PC-9 (cell line): ENCODE data around the gene SMAP2. TPM values are rescaled to one million over a fixed set of nuclear protein-coding genes. Genes with fewer than 3 reads are reported as not detected.

Experiments used
- BruUV-seq: library from RNA; stranded (reverse); fragments of 400-500 nt; replicated peaks from 2 replicates; lab custom pipeline; 2021; lab: Mats Ljungman, UMichigan
- CTCF ChIA-PET: fragments of 300-600 bp; sonication (Branson Sonifier 250); formaldehyde crosslinking; loops from one replicate; lab custom pipeline; 2022; ENCODE audit warnings: antibody characterized with exemption; lab: Charles Lee
- POLR2A ChIA-PET: fragments of 300-600 bp; sonication (Branson Sonifier 250); formaldehyde crosslinking; loops from one replicate; lab custom pipeline; 2022; ENCODE audit warnings: antibody characterized with exemption; ENCODE audit not compliant: unreplicated experiment; lab: Charles Lee
- DNase-seq, 2 experiments: peaks; one replicate each; pipeline versions ENCODE4 v3.0.0 to v3.0.0-alpha.2; 2015 to 2022; ENCODE audit warnings: mixed read lengths in 1 of 2
- H2AFZ ChIP-seq: fragments of 200-600 bp; sonication (generic); 2 replicates; pipeline ENCODE4 v1.8.1; 2017; ENCODE audit warnings: antibody characterized with exemption
- H3F3A ChIP-seq: fragments of 200-600 bp; sonication (generic); 2 replicates; pipeline ENCODE4 v1.8.1; 2017; ENCODE audit warnings: antibody characterized with exemption, mild to moderate bottlenecking, low read depth; ENCODE audit not compliant: insufficient read depth
- H3K27ac ChIP-seq: fragments of 200-600 bp; sonication (generic); 2 replicates; pipeline ENCODE4 v1.6.1; 2016; ENCODE audit warnings: mixed run types
- H3K27me3 ChIP-seq: fragments of 200-600 bp; sonication (generic); 2 replicates; pipeline ENCODE4 v1.6.1; 2016; ENCODE audit warnings: low read depth, mixed run types; ENCODE audit not compliant: insufficient read depth
- H3K36me3 ChIP-seq: fragments of 200-600 bp; sonication (generic); 2 replicates; pipeline ENCODE4 v1.6.1; 2016; ENCODE audit warnings: low read depth, mixed run types
- H3K4me1 ChIP-seq: fragments of 200-600 bp; sonication (generic); replicated peaks from 2 replicates; pipeline ENCODE4 v1.6.1; 2016; ENCODE audit warnings: mixed run types; ENCODE audit not compliant: insufficient read depth
- H3K4me2 ChIP-seq: fragments of 200-600 bp; sonication (generic); 2 replicates; pipeline ENCODE4 v1.6.1; 2017; ENCODE audit warnings: mixed run types
- H3K4me3 ChIP-seq: fragments of 200-600 bp; sonication (generic); 2 replicates; pipeline ENCODE4 v1.6.1; 2016; ENCODE audit warnings: mixed run types
- H3K79me2 ChIP-seq: fragments of 200-600 bp; sonication (generic); 2 replicates; pipeline ENCODE4 v1.6.1; 2017; ENCODE audit warnings: low read depth, mixed run types
- H3K9me2 ChIP-seq: fragments of 200-600 bp; sonication (generic); 2 replicates; pipeline ENCODE4 v1.8.1; 2017; ENCODE audit warnings: mild to moderate bottlenecking; ENCODE audit not compliant: insufficient read depth
- H3K9me3 ChIP-seq: fragments of 200-600 bp; sonication (generic); 2 replicates; pipeline ENCODE4 v1.8.1; 2016; ENCODE audit warnings: low read depth; ENCODE audit not compliant: insufficient read depth
- H4K20me1 ChIP-seq: fragments of 200-600 bp; sonication (generic); 2 replicates; pipeline ENCODE4 v1.8.1; 2017; ENCODE audit not compliant: insufficient read depth
- CTCF ChIP-seq: fragments of 200-600 bp; sonication (generic); conservative IDR thresholded peaks from 2 replicates; pipeline ENCODE4 v1.6.1; 2017; ENCODE audit warnings: mixed run types, antibody characterized with exemption, mild to moderate bottlenecking, moderate library complexity
- EZH2 ChIP-seq: fragments of 200-600 bp; sonication (generic); IDR thresholded peaks from 2 replicates; pipeline ENCODE4 v1.8.0; 2017; ENCODE audit warnings: antibody characterized with exemption, low read depth
- intact Hi-C: fragments of 100-400 bp; cut with micrococcal nuclease; formaldehyde crosslinking; loops from one replicate; pipeline ENCODE4 v1.10.0; 2022; ENCODE audit not compliant: unreplicated experiment
- total RNA-seq: library from RNA; stranded (reverse); gene quantifications from 2 replicates; pipeline ENCODE4 v1.2.3, GENCODE V29; 2021

Gene SMAP2
- total RNA-seq, 1 experiment from 2014 or later, result 19.7 TPM

DNA sequence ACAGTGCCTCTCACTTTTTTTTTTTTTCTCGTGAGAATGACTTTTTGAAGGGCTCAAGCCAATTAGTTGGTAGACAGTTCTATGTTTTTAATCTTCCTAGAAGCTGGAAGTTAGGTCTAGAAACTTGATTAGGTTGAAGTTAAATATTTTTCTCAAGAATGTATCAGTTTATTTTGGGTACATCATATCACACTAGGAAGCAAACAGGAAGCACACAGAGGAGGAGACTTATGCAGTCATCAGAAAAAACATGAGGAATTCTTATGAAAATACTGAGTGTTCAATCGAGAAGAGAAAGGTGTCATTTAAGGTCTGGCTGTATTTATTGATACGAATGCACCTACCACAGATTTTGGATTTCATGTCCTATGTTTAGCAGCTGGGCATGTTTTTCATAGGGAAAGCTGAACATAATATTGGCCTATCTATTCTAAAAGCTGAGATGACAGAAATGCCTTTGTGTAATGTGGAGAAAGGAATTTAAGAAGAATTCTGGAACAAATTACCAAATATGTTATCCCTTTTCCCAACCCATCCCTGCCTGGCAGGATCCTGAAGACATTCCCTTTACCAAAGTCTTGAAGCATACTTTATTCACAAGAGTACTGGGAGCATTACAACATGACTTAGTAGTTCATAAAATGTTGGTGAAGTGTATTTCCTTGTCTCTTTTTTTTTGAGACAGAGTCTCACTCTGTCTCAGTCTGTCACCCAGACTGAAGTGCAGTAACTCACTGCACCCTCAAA lies 59.3 kb downstream of the SMAP2 start:
- Histone ChIP-seq H4K20me1 (no peaks in the 10 kb centered on the region), H3K36me3 (no peaks in the 10 kb centered on the region), H3F3A (no peaks in the 10 kb centered on the region), H3K9me3 (no peaks in the 10 kb centered on the region; the same call in 1 of the 2 replicates), H3K9me2 (no peaks in the 10 kb centered on the region), H3K4me1 (no peaks in the 10 kb centered on the region), H3K4me3 (no peak overlapping the region), H3K27ac (no peak overlapping the region), H3K27me3 (no peaks in the 10 kb centered on the region), H2AFZ (no peak overlapping the region), H3K79me2 (no peaks in the 10 kb centered on the region), H3K4me2 (no peak overlapping the region)
- TF ChIP-seq EZH2 (no peak), CTCF (no peak)
- ChIA-PET POLR2A (interaction anchor here (0.6 kb wide), 1 partner anchor 254 kb away, joined by 3 read pairs; no protein-coding TSS in a partner anchor), CTCF (interaction anchor here (0.6 kb wide), 1 partner anchor 168 kb away, joined by 8 read pairs; no protein-coding TSS in a partner anchor)
- intact Hi-C loops, result no loop called here
- no TSS peak for BruUV-seq
- no peak for DNase-seq

GRCh38 chr1:40435471-40435870 lies 61.9 kb downstream of the SMAP2 start:
- H3K4me2 ChIP-seq, result no peak overlapping the region
- TF ChIP-seq EZH2 (no peak), CTCF (no peak)
- peaks cover 10% of the 10 kb centered on the region; the same call in 1 of the 2 replicates for H3K9me3 ChIP-seq
- no peak overlapping the region for H3K27ac ChIP-seq
- no peaks in the 10 kb centered on the region for H3K27me3 ChIP-seq
- BruUV-seq, result no TSS peak
- H3K4me3 ChIP-seq, result no peak overlapping the region
- intact Hi-C loops, result no loop called here
- no peaks in the 10 kb centered on the region for H3F3A ChIP-seq
- H3K9me2 ChIP-seq, result no peaks in the 10 kb centered on the region
- POLR2A ChIA-PET, result interaction anchor here (0.6 kb wide), 1 partner anchor 339 kb away, joined by 5 read pairs; no protein-coding TSS in a partner anchor
- H3K79me2 ChIP-seq, result no peaks in the 10 kb centered on the region
- H4K20me1 ChIP-seq, result no peaks in the 10 kb centered on the region
- DNase-seq, result no peak
- no peaks in the 10 kb centered on the region for H3K36me3 ChIP-seq
- no peaks in the 10 kb centered on the region for H3K4me1 ChIP-seq
- no peak overlapping the region for H2AFZ ChIP-seq
- CTCF ChIA-PET, result no interaction called here

DNA sequence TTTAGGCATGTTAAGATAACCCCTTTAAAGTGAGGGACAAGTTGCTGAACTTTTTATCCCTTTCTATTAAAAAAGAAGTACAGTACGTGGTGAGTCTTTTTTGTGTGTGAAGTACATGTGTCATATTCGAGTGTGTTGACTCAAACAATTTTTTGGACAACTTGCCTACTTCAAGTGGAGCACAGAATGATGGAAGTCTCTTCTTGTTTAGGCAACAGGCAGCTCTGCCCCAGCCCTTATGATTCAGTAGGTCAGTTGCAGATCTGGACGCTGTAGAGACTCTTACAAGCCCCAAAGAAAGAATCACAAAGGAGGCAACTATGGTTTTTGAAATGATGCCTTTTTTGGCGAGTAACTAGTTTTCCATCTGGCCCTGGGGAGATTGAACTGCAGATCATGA lies 62.3 kb downstream of the SMAP2 start:
- POLR2A ChIA-PET, result interaction anchor here (0.6 kb wide), 1 partner anchor 339 kb away, joined by 5 read pairs; no protein-coding TSS in a partner anchor
- H3K9me2 ChIP-seq, result no peaks in the 10 kb centered on the region
- H4K20me1 ChIP-seq, result no peaks in the 10 kb centered on the region
- no TSS peak for BruUV-seq
- no peaks in the 10 kb centered on the region for H3F3A ChIP-seq
- intact Hi-C loops, result no loop called here
- no peak overlapping the region for H3K4me3 ChIP-seq
- H3K27ac ChIP-seq, result no peak overlapping the region
- no peaks in the 10 kb centered on the region for H3K79me2 ChIP-seq
- no peak overlapping the region for H3K4me2 ChIP-seq
- peaks cover 10% of the 10 kb centered on the region; the same call in 1 of the 2 replicates for H3K9me3 ChIP-seq
- no peak overlapping the region for H2AFZ ChIP-seq
- no peaks in the 10 kb centered on the region for H3K4me1 ChIP-seq
- H3K27me3 ChIP-seq, result no peaks in the 10 kb centered on the region
- no peak for DNase-seq
- CTCF ChIA-PET, result no interaction called here
- TF ChIP-seq EZH2, result no peak
- TF ChIP-seq CTCF, result no peak
- H3K36me3 ChIP-seq, result no peaks in the 10 kb centered on the region
